OCI-LY1 (cell line): ENCODE results near the gene SLAMF9.

Source experiments
- H2AFZ ChIP-seq: fragments of 200-600 bp; sonication (generic), shearing (Covaris generic); 2 replicates; pipeline ENCODE4 v1.6.0; 2014; ENCODE audit warnings: antibody characterized with exemption, mild to moderate bottlenecking, low read length
- H3F3A ChIP-seq: fragments of 200-600 bp; sonication (generic), shearing (Covaris generic); 2 replicates; pipeline ENCODE4 v1.6.0; 2014; ENCODE audit warnings: mild to moderate bottlenecking, antibody characterized with exemption, low read length, moderate library complexity; ENCODE audit not compliant: insufficient read depth
- H3K27ac ChIP-seq: fragments of 200-600 bp; sonication (generic); 2 replicates; pipeline ENCODE4 v1.5.1; 2014; ENCODE audit warnings: low read length, mixed run types, mild to moderate bottlenecking, low read depth; ENCODE audit not compliant: poor library complexity, severe bottlenecking
- H3K27me3 ChIP-seq: fragments of 200-600 bp; sonication (generic); 2 replicates; pipeline ENCODE4 v1.6.0; 2014; ENCODE audit warnings: antibody characterized with exemption, mild to moderate bottlenecking, low read length, moderate library complexity; ENCODE audit not compliant: insufficient read depth
- H3K36me3 ChIP-seq: fragments of 200-600 bp; sonication (generic); 2 replicates; pipeline ENCODE4 v1.6.1; 2014; ENCODE audit warnings: mild to moderate bottlenecking, antibody characterized with exemption, low read length, moderate library complexity, mixed read lengths; ENCODE audit not compliant: insufficient read depth
- H3K4me1 ChIP-seq: fragments of 200-600 bp; sonication (generic); 2 replicates; pipeline ENCODE4 v1.5.1; 2014; ENCODE audit warnings: mild to moderate bottlenecking, low read length, moderate library complexity; ENCODE audit not compliant: insufficient read depth, severe bottlenecking
- H3K4me2 ChIP-seq: fragments of 200-600 bp; sonication (generic), shearing (Covaris generic); 2 replicates; pipeline ENCODE4 v1.6.1; 2014; ENCODE audit warnings: low read length
- H3K4me3 ChIP-seq: fragments of 200-600 bp; sonication (generic); 2 replicates; pipeline ENCODE4 v1.5.1; 2014; ENCODE audit warnings: low read length, low read depth, mild to moderate bottlenecking, mixed read lengths; ENCODE audit not compliant: poor library complexity, severe bottlenecking
- H3K79me2 ChIP-seq: fragments of 200-600 bp; shearing (Covaris generic); 2 replicates; pipeline ENCODE4 v1.6.1; 2016; ENCODE audit warnings: mixed run types, low read length, mixed read lengths; ENCODE audit not compliant: insufficient read depth
- H3K9ac ChIP-seq: fragments of 200-600 bp; sonication (generic), shearing (Covaris generic); 2 replicates; pipeline ENCODE4 v1.6.1; 2014; ENCODE audit warnings: mild to moderate bottlenecking, low read length, mixed read lengths
- H3K9me2 ChIP-seq: fragments of 200-600 bp; sonication (generic), shearing (Covaris generic); 2 replicates; pipeline ENCODE4 v1.6.1; 2014; ENCODE audit warnings: low read depth, mild to moderate bottlenecking, low read length, mixed read lengths
- H3K9me3 ChIP-seq: fragments of 200-600 bp; shearing (Covaris generic); 2 replicates; pipeline ENCODE4 v1.6.1; 2014; ENCODE audit warnings: low read length, mixed read lengths
- H4K20me1 ChIP-seq: fragments of 200-600 bp; sonication (generic), shearing (Covaris generic); 2 replicates; pipeline ENCODE4 v1.6.0; 2016; ENCODE audit warnings: mild to moderate bottlenecking, low read length; ENCODE audit not compliant: insufficient read depth
- EZH2 ChIP-seq: fragments of 200-600 bp; sonication (generic), shearing (Covaris generic); IDR thresholded peaks from 2 replicates; pipeline ENCODE4 v1.8.0; 2017; ENCODE audit warnings: borderline replicate concordance, mixed run types, mild to moderate bottlenecking, antibody characterized with exemption, low read length, moderate library complexity, mixed read lengths
- TF ChIP-seq, protein P1 (sequence below): fragments of 200-600 bp; sonication (generic), shearing (Covaris generic); IDR thresholded peaks from 2 replicates; pipeline ENCODE4 v1.5.1; 2017; ENCODE audit warnings: mild to moderate bottlenecking, antibody characterized with exemption, low read length, moderate library complexity, mixed read lengths

The SLAMF9 gene

DNA sequence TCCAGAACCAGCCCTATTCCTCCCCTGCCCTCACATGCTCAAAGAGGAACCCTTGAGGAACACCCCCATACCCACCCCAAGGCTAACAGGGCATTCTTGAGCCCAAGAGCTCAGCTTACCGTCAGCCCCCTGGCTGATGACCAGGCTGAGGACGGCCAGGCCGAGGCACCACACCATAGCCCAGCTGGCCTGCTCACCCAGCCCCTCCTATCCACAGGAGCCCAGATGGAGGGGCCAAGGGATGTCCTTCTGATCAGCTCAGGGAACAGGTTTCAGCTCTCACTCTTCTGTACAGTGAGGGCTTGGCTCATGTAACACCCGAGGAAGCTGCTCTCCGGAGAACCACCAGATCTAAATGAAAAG lies 10.8 kb downstream of the SLAMF9 start:
- no peaks in the 10 kb centered on the region for H3K79me2 ChIP-seq
- H3K9me3 ChIP-seq: no peaks in the 10 kb centered on the region
- H4K20me1 ChIP-seq: no peaks in the 10 kb centered on the region
- H3K27ac ChIP-seq: no peak overlapping the region
- TF ChIP-seq, protein P1, sequence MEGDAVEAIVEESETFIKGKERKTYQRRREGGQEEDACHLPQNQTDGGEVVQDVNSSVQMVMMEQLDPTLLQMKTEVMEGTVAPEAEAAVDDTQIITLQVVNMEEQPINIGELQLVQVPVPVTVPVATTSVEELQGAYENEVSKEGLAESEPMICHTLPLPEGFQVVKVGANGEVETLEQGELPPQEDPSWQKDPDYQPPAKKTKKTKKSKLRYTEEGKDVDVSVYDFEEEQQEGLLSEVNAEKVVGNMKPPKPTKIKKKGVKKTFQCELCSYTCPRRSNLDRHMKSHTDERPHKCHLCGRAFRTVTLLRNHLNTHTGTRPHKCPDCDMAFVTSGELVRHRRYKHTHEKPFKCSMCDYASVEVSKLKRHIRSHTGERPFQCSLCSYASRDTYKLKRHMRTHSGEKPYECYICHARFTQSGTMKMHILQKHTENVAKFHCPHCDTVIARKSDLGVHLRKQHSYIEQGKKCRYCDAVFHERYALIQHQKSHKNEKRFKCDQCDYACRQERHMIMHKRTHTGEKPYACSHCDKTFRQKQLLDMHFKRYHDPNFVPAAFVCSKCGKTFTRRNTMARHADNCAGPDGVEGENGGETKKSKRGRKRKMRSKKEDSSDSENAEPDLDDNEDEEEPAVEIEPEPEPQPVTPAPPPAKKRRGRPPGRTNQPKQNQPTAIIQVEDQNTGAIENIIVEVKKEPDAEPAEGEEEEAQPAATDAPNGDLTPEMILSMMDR: no peak
- TF ChIP-seq EZH2: no peak
- H3K27me3 ChIP-seq: 0 out of 2 replicates have a peak, but pooled peaks cover 9% of the 10 kb centered on the region
- no peaks in the 10 kb centered on the region for H3F3A ChIP-seq
- no peak overlapping the region for H2AFZ ChIP-seq
- no peak overlapping the region for H3K4me2 ChIP-seq
- no peak overlapping the region for H3K9ac ChIP-seq
- no peaks in the 10 kb centered on the region for H3K36me3 ChIP-seq
- no peaks in the 10 kb centered on the region for H3K9me2 ChIP-seq
- H3K4me3 ChIP-seq: no peak overlapping the region
- H3K4me1 ChIP-seq: no peaks in the 10 kb centered on the region

DNA sequence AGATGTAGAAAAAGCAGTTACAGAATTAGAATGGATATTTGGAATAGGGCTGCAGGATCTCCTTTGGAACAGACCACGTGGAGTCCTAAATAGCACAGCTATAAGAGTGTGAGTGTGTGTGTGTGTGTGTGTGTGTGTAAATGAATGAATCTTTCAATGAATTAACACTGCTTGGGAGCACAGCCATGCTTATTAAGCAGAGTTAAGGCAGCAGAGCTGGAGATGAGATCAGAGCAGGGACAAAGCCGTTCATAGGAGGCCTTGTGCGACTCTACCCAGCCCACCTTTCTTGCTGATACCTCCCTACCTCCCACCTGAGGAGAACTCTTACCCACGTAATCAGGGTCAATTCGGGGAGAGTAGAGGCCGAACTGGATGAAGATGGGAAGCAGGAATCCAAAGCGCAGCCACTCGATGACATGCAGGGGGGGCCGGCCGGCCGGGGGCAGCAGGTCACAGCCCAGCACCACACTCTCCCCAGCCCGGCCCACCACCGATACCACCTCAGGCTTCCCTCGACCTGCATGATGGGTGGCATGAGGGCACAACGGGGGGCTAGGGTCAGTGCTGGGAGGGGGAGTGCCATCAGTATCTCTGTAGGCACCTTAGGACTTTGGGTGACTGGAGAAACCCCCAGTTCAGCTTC lies 11.3 kb downstream of the SLAMF9 start:
- no peaks in the 10 kb centered on the region for H3K4me1 ChIP-seq
- TF ChIP-seq, protein P1: no peak
- no peak for TF ChIP-seq EZH2
- H3K9me3 ChIP-seq: no peaks in the 10 kb centered on the region

DNA sequence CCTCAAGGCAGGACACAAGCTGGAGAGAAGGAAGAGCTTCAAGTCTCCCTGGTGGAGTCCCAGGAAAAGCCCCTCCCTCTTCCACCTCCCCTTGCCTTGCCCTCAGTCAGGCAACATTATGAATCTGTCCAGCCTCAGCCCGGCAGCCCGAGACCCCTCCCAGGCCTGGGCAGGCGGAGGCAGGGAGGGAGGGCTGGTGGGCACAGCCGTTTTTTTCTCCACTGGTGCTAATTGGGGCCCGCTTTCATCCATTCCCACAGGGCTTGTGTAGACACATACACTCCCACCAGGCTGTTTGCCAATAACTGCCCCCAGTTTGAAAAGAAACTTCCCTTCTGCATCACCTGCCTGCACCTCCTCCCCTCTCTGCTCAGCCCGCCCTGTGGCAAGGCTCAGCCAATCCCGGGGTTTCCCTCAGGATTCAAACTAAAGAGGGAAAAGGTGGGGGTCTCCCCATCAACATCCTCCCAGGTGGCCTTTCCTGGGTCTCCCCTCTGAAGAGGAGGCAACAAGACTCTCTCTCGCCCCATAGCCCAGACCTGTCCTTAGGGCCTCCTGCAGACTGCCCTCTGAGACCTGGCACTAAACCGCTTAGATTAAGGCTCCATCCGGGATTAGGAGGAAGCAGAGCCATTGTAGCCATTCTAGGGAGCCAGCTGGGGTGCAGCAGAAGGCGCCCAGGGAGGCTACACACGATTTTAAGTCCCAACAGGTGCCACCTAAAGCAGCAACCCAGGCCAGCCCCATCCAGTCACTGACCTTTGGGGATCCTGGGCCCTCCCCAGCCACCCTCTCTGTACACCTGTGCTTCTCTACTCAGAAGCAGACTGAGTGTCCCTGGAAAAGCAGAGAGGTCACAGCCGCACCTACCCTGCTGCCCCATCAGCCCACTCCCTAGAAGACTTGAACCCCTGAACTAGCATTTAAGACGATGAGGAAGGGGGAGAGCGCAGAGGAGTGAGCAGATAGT lies 12.2 kb downstream of the SLAMF9 start:
- Histone ChIP-seq H3K36me3 (no peaks in the 10 kb centered on the region), H3K27me3 (0 out of 2 replicates have a peak, but pooled peaks cover 11% of the 10 kb centered on the region), H3K4me3 (no peak overlapping the region), H3K9ac (no peak overlapping the region), H3K27ac (no peak overlapping the region), H3K9me2 (no peaks in the 10 kb centered on the region), H3K79me2 (no peaks in the 10 kb centered on the region), H2AFZ (no peak overlapping the region), H3K9me3 (no peaks in the 10 kb centered on the region), H3K4me1 (no peaks in the 10 kb centered on the region), H3F3A (no peaks in the 10 kb centered on the region), H4K20me1 (no peaks in the 10 kb centered on the region), H3K4me2 (no peak overlapping the region)
- TF ChIP-seq EZH2: no peak
- TF ChIP-seq, protein P1: no peak

More for the DNA sequence above, 11.3 kb downstream of the SLAMF9 start:
- Histone ChIP-seq H3K79me2 (no peaks in the 10 kb centered on the region), H2AFZ (no peak overlapping the region), H3K36me3 (no peaks in the 10 kb centered on the region), H3K4me3 (no peak overlapping the region), H3K9me2 (no peaks in the 10 kb centered on the region), H3F3A (no peaks in the 10 kb centered on the region), H3K27ac (no peak overlapping the region), H3K4me2 (no peak overlapping the region), H3K27me3 (0 out of 2 replicates have a peak, but pooled peaks cover 11% of the 10 kb centered on the region), H3K9ac (no peak overlapping the region), H4K20me1 (no peaks in the 10 kb centered on the region)
